Adrenal gland (tissue), 5 donors: Measurements from ENCODE around the gene SETX.

Source experiments
- POLR2A ChIP-seq, 2 donors: fragments of 450-650 bp; IDR thresholded peaks; one replicate each; pipeline ENCODE4 v1.6.1; 2017; ENCODE audit warnings: antibody characterized with exemption in 2 of 2, mild to moderate bottlenecking in 2 of 2, moderate library complexity in 1 of 2
- TF ChIP-seq, protein P1 (sequence below), 6 experiments: fragments of 450-650 bp in 4 of 6; fragments of 200-600 bp in 2 of 6; sonication (generic) in 1 of 6; IDR thresholded peaks; 1 replicate in 5 of 6; 2 replicates in 1 of 6; pipeline versions ENCODE4 v1.5.1 to v1.8.0; 2016 to 2021; ENCODE audit warnings: antibody characterized with exemption in 6 of 6, mild to moderate bottlenecking in 2 of 6, moderate library complexity in 1 of 6
- donor health status: DM: no; HTN: no; CAD: no.

DNA sequence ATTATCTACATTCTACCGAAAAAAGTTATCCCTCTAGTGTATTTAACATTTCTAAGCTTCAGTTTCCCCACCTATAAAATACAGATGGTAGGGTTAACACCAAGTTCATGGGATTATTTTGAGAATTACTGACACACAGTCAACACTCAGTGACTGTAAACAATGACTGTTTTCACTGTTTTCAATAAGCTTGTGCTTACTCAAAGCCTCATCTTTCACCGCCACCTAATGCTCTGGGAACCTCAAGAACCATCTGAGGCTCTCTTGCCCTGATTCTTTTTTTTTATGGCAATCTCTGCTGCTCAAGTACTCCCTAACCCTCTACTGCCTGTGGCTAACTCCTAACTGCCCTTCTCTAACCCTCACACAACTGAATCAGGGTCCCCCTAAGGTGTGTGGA, 59.6 kb downstream of the SETX start:
- no peak for TF ChIP-seq POLR2A (IDR thresholded peaks at IDR 0.05)
- TF ChIP-seq, protein P1, sequence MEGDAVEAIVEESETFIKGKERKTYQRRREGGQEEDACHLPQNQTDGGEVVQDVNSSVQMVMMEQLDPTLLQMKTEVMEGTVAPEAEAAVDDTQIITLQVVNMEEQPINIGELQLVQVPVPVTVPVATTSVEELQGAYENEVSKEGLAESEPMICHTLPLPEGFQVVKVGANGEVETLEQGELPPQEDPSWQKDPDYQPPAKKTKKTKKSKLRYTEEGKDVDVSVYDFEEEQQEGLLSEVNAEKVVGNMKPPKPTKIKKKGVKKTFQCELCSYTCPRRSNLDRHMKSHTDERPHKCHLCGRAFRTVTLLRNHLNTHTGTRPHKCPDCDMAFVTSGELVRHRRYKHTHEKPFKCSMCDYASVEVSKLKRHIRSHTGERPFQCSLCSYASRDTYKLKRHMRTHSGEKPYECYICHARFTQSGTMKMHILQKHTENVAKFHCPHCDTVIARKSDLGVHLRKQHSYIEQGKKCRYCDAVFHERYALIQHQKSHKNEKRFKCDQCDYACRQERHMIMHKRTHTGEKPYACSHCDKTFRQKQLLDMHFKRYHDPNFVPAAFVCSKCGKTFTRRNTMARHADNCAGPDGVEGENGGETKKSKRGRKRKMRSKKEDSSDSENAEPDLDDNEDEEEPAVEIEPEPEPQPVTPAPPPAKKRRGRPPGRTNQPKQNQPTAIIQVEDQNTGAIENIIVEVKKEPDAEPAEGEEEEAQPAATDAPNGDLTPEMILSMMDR (IDR thresholded peaks at IDR 0.05) = no peak
